ENCODE measurements around the gene TMEM254. TPM values are rescaled to one million over a fixed set of nuclear protein-coding genes. Genes with fewer than 3 reads are reported as not detected.
"Not testable (repeated sequence)": the region's sequence is repeated elsewhere in the genome, so short reads cannot be mapped to it uniquely, and the experiment has no call there.

The TMEM254 gene
- total and polyA plus RNA-seq, 2 experiments from 2014 or later = 8.6 to 18.6 TPM

- Histone ChIP-seq H3K9me3 (ENCODE audit: low read depth) (no peaks in the 10 kb centered on the region), H3K27ac (no peak overlapping the region), H3K36me3 (no peaks in the 10 kb centered on the region), H3K27me3 (no peaks in the 10 kb centered on the region), H3K4me1 (ENCODE audit: low read depth) (peaks cover 2% of the 10 kb centered on the region), H3K4me3 (no peak overlapping the region)
- TF ChIP-seq CTCF (IDR thresholded peaks at IDR 0.05; ENCODE audit: low read depth, low read length) = no peak
- peak in 1 of 2 donors; percentile 8 for DNase-seq (ENCODE audit: low read depth in 1 of 2, low spot score in 1 of 2)
These were observed 3.6 kb downstream of the TMEM254 start for GRCh38 chr10:80081801-80082750.

GRCh38 chr10:80090121-80090520 is 11.7 kb downstream of the TMEM254 start:
- TF ChIP-seq CTCF (IDR thresholded peaks at IDR 0.05; ENCODE audit: low read depth, low read length) = no peak
- Histone ChIP-seq H3K4me1 (ENCODE audit: low read depth) (no peaks in the 10 kb centered on the region), H3K36me3 (no peaks in the 10 kb centered on the region), H3K27me3 (no peaks in the 10 kb centered on the region), H3K4me3 (no peak overlapping the region), H3K9me3 (ENCODE audit: low read depth) (no peaks in the 10 kb centered on the region), H3K27ac (no peak overlapping the region)
- DNase-seq (ENCODE audit: low read depth in 1 of 2, low spot score in 1 of 2) = no peak

GRCh38 chr10:80094231-80094630 is 15.8 kb downstream of the TMEM254 start:
- Histone ChIP-seq H3K27ac (no peak overlapping the region), H3K36me3 (no peaks in the 10 kb centered on the region), H3K9me3 (ENCODE audit: low read depth) (no peaks in the 10 kb centered on the region), H3K4me1 (ENCODE audit: low read depth) (no peaks in the 10 kb centered on the region), H3K4me3 (no peak overlapping the region), H3K27me3 (no peaks in the 10 kb centered on the region)
- no peak for DNase-seq (ENCODE audit: low read depth in 1 of 2, low spot score in 1 of 2)
- TF ChIP-seq CTCF (IDR thresholded peaks at IDR 0.05; ENCODE audit: low read depth, low read length) = no peak

GRCh38 chr10:80098272-80098671 is 19.8 kb downstream of the TMEM254 start:
- H3K36me3 ChIP-seq; H3K27ac ChIP-seq; H3K9me3 ChIP-seq (ENCODE audit: low read depth); H3K27me3 ChIP-seq; H3K4me1 ChIP-seq (ENCODE audit: low read depth); H3K4me3 ChIP-seq; DNase-seq (ENCODE audit: low read depth in 1 of 2, low spot score in 1 of 2): not testable (repeated sequence)

- not testable (repeated sequence) for H3K27ac ChIP-seq; DNase-seq (ENCODE audit: low read depth in 1 of 2, low spot score in 1 of 2); H3K4me3 ChIP-seq; H3K36me3 ChIP-seq; H3K9me3 ChIP-seq (ENCODE audit: low read depth); H3K4me1 ChIP-seq (ENCODE audit: low read depth); H3K27me3 ChIP-seq
These were observed 20.8 kb downstream of the TMEM254 start for GRCh38 chr10:80099295-80099694.

GRCh38 chr10:80100116-80100515 is 21.7 kb downstream of the TMEM254 start:
- Histone ChIP-seq H3K4me3 (no peak overlapping the region), H3K4me1 (ENCODE audit: low read depth) (no peaks in the 10 kb centered on the region), H3K27me3 (no peaks in the 10 kb centered on the region), H3K27ac (no peak overlapping the region), H3K9me3 (ENCODE audit: low read depth) (no peaks in the 10 kb centered on the region), H3K36me3 (no peaks in the 10 kb centered on the region)
- no peak for DNase-seq (ENCODE audit: low read depth in 1 of 2, low spot score in 1 of 2)
- TF ChIP-seq CTCF (IDR thresholded peaks at IDR 0.05; ENCODE audit: low read depth, low read length) = no peak
